K562 (cell line): ENCODE data around the gene SPAG17. TPM values are rescaled to one million over a fixed set of nuclear protein-coding genes. Genes with fewer than 3 reads are reported as not detected.
A peak's percentile ranks its signal among the peaks of the same experiment; 100 is the strongest.

ENCODE experiments used
- ATAC-seq: fragments of 200-7000 bp; cut with Tn5 transposase; 3 replicates; pipeline ENCODE4 v1.9.1; 2020; ENCODE audit warnings: moderate library complexity
- BruUV-seq: library from RNA; stranded (reverse); fragments of 400-500 nt; replicated peaks from 2 replicates; lab custom pipeline; 2021; lab: Mats Ljungman, UMichigan
- CTCF ChIA-PET: fragments of 300-600 bp; formaldehyde crosslinking; extraction: SDS; loops from one replicate; lab custom pipeline; 2021; ENCODE audit warnings: low intra/inter-chr PET ratio; lab: Yijun Ruan, JAX
- POLR2A ChIA-PET: fragments of 300-600, 350-650 bp; sonication (Branson Sonifier 250); formaldehyde crosslinking; extraction: SDS; loops from one replicate; lab custom pipeline; 2021; ENCODE audit warnings: antibody characterized with exemption, inconsistent platforms; lab: Yijun Ruan, JAX
- DNase-seq, 4 experiments: peaks; one replicate each; pipeline versions ENCODE4 v3.0.0 to v3.0.0-alpha.2; 2011 to 2018; ENCODE audit warnings: low spot score in 3 of 4, mixed read lengths in 3 of 4; ENCODE audit errors: extremely low read depth in 1 of 4
- FAIRE-seq: peaks from 2 replicates; lab custom pipeline; 2011; peaks lifted over from hg19 to GRCh38; lab: Jason Lieb, UNC
- H2AFZ ChIP-seq: 2 replicates; pipeline ENCODE4 v1.6.0; 2011; ENCODE audit warnings: low read depth, low read length, control low read depth, inconsistent platforms
- H3K27ac ChIP-seq: fragments of 200-600 bp; 3 replicates; pipeline ENCODE4 v1.8.0; 2011; ENCODE audit warnings: low read depth, mild to moderate bottlenecking, control low read depth, inconsistent platforms, low read length, moderate library complexity, mixed read lengths; ENCODE audit errors: extremely low read depth
- H3K27me3 ChIP-seq, 2 experiments: fragments of 300-600 bp in 1 of 2; 2 replicates in 1 of 2; 3 replicates in 1 of 2; pipeline versions ENCODE4 v1.6.0 to v1.8.0; 2011; ENCODE audit warnings: inconsistent platforms in 2 of 2, low read length in 2 of 2, mild to moderate bottlenecking in 1 of 2, mixed read lengths in 1 of 2, moderate library complexity in 1 of 2; ENCODE audit not compliant: control insufficient read depth in 2 of 2, insufficient read depth in 2 of 2
- H3K36me3 ChIP-seq: fragments of 300-600 bp; 3 replicates; pipeline ENCODE4 v1.8.0; 2011; ENCODE audit warnings: mild to moderate bottlenecking, low read length, inconsistent platforms; ENCODE audit not compliant: control insufficient read depth, insufficient read depth
- H3K4me1 ChIP-seq, 2 experiments: fragments of 200-600 bp in 1 of 2; replicated peaks in 1 of 2; 2 replicates in 1 of 2; 3 replicates in 1 of 2; pipeline versions ENCODE4 v1.5.1 to v1.8.0; 2011; ENCODE audit warnings: inconsistent platforms in 2 of 2, low read length in 2 of 2, mild to moderate bottlenecking in 1 of 2, mixed read lengths in 1 of 2, moderate library complexity in 1 of 2; ENCODE audit not compliant: control insufficient read depth in 2 of 2, insufficient read depth in 2 of 2
- H3K4me2 ChIP-seq: 2 replicates; pipeline ENCODE4 v1.6.1; 2011; ENCODE audit warnings: low read length, control low read depth, inconsistent platforms, mixed read lengths; ENCODE audit not compliant: insufficient read depth
- H3K4me3 ChIP-seq: fragments of 200-600 bp; sonication (generic), shearing (Covaris generic); 2 replicates; pipeline ENCODE4 v1.5.1; 2016; ENCODE audit warnings: control low read depth, inconsistent platforms
- H3K79me2 ChIP-seq: fragments of 200-600 bp; 3 replicates; pipeline ENCODE4 v1.8.0; 2011; ENCODE audit warnings: low read length, inconsistent platforms; ENCODE audit not compliant: control insufficient read depth, insufficient read depth
- H3K9ac ChIP-seq, 2 experiments: 2 replicates each; pipeline versions ENCODE4 v1.6.0 to v1.6.1; 2011; ENCODE audit warnings: low read depth in 2 of 2, low read length in 2 of 2, control low read depth in 1 of 2, inconsistent platforms in 1 of 2, mild to moderate bottlenecking in 1 of 2, mixed read lengths in 1 of 2; ENCODE audit not compliant: insufficient read depth in 1 of 2
- H3K9me1 ChIP-seq: one replicate; pipeline ENCODE4 v1.6.0; 2011; ENCODE audit warnings: inconsistent platforms, mild to moderate bottlenecking, low read length, moderate library complexity; ENCODE audit not compliant: control insufficient read depth, insufficient read depth
- H3K9me3 ChIP-seq: replicated peaks from 2 replicates; pipeline ENCODE4 v1.5.1; 2011; ENCODE audit warnings: low read depth, low read length, inconsistent platforms; ENCODE audit not compliant: control insufficient read depth, insufficient read depth
- H4K20me1 ChIP-seq: replicated peaks from 2 replicates; pipeline ENCODE4 v1.6.1; 2011; ENCODE audit warnings: low read length, inconsistent platforms, mixed read lengths; ENCODE audit not compliant: control insufficient read depth, insufficient read depth
- GATA2 ChIP-seq: sonication (generic); formaldehyde crosslinking; IDR thresholded peaks from 2 replicates; pipeline ENCODE4 v1.4.0; 2020; ENCODE audit warnings: mild to moderate bottlenecking, missing genetic modification reagents
- MCM3 ChIP-seq: fragments of 450-650 bp; IDR thresholded peaks from 2 replicates; pipeline ENCODE4 v1.6.1; 2016
- PRPF4 ChIP-seq: fragments of 200-400 bp; formaldehyde crosslinking; IDR thresholded peaks from one replicate; pipeline ENCODE4 v1.6.1; 2017; ENCODE audit warnings: low read length, low read depth, mild to moderate bottlenecking; ENCODE audit not compliant: insufficient read depth, poor library complexity, severe bottlenecking
- XRCC4 ChIP-seq: IDR thresholded peaks from one replicate; pipeline ENCODE4 v1.6.1; 2011; ENCODE audit not compliant: insufficient read depth, insufficient read length; ENCODE audit errors: extremely low read depth
- ZNF316 ChIP-seq: fragments of 450-650 bp; IDR thresholded peaks from 2 replicates; pipeline ENCODE4 v1.6.1; 2016
- ZNF717 ChIP-seq: fragments of 250-450 bp; sonication (Bioruptor Pico); IDR thresholded peaks from 2 replicates; pipeline ENCODE4 v1.5.0; 2021
- WGBS: fragments of 100-300 bp; shearing (Covaris generic); methylation state at CpG from one replicate; pipeline ENCODE4 v1.1.6; 2016; ENCODE audit warnings: low coverage, mixed read lengths; ENCODE audit not compliant: insufficient coverage; ENCODE audit errors: missing lambda C conversion rate; 5-methylcytosine and 5-hydroxymethylcytosine counted together
- in situ Hi-C: fragments of 300-500 bp; cut with MboI; formaldehyde crosslinking; loops from 4 replicates; pipeline ENCODE4 v1.15.0; 2018; ENCODE audit warnings: inconsistent platforms, mixed read lengths
- intact Hi-C: fragments of 100-400 bp; cut with micrococcal nuclease; formaldehyde crosslinking; loops from 2 replicates; pipeline ENCODE4 v1.14.2; 2022
- polyA plus RNA-seq, 8 experiments: library from polyadenylated mRNA; depleted of rRNA in 4 of 8; stranded (reverse) in 5 of 8; unstranded in 3 of 8; fragments of >200 nt; fragmentation: Nextera tagmentation in 2 of 8; fragmentation: Illumina TruSeq in 1 of 8; extraction: Ambion mirVana in 2 of 8; extraction: Trizol in 1 of 8; gene quantifications; 2 replicates each; pipeline versions ENCODE4 v1.2.1 to v1.2.3, GENCODE V29; 2011 to 2014; ENCODE audit warnings: inconsistent platforms in 1 of 8, missing spikeins in 1 of 8
- total RNA-seq, 7 experiments: library from RNA; depleted of rRNA in 6 of 7; stranded (reverse); fragments of >200 nt in 6 of 7; fragmentation: Illumina TruSeq in 2 of 7; extraction: Trizol in 2 of 7; gene quantifications; 2 replicates each; pipeline versions ENCODE4 v1.2.1 to v1.2.3, GENCODE V29; 2011 to 2021; ENCODE audit warnings: low replicate concordance in 1 of 7
- TF ChIP-seq, protein P1 (sequence below): fragments of 250-450 bp; sonication (Bioruptor Pico); IDR thresholded peaks from 2 replicates; pipeline ENCODE4 v1.9.0; 2021; ENCODE audit warnings: mild to moderate bottlenecking
- TF ChIP-seq, protein P2 (sequence below): fragments of 250-450 bp; sonication (Bioruptor Pico); IDR thresholded peaks from 2 replicates; pipeline ENCODE4 v1.5.0; 2021
- TF ChIP-seq, protein P3 (sequence below): fragments of 450-650 bp; IDR thresholded peaks from one replicate; pipeline ENCODE4 v1.6.1; 2018; ENCODE audit warnings: mild to moderate bottlenecking, moderate library complexity; ENCODE audit not compliant: partially characterized antibody
- TF ChIP-seq, protein P4 (sequence below): fragments of 450-650 bp; IDR thresholded peaks from 2 replicates; pipeline ENCODE4 v1.6.1; 2017; ENCODE audit warnings: mild to moderate bottlenecking, moderate library complexity

SPAG17 gene
- total and polyA plus RNA-seq, 9 of the 15 experiments (the other 6 are each of a cell fraction or from before 2014, with no cell fraction given) = 0.07 to 2.1 (median 1.5) TPM

DNA sequence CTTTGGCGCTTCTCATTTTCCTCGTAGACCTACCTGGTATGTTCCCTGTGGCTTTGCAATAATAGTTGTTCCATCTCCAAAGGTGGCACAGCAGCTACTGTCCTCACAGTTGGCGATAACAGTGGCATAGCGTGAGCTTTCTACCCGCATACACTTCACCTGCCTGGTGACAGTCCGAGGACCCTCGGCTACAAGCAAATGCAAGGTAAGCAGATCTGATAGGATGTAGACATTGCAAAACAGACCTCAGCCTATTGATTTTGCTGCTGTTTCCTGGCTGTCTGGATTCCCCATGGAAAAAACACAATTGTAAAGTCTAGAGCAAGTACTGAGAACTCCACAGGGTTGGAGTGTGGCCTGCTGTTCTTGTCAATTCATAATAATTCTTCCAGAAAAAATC is 177.0 kb downstream of the SPAG17 start:
- Histone ChIP-seq H3K4me3 (no peak overlapping the region), H2AFZ (no peak overlapping the region), H3K27ac (no peak overlapping the region), H3K36me3 (no peaks in the 10 kb centered on the region), H3K9ac (no peak overlapping the region), H3K79me2 (no peaks in the 10 kb centered on the region), H3K4me2 (no peak overlapping the region), H4K20me1 (no peaks in the 10 kb centered on the region), H3K4me1 (no peaks in the 10 kb centered on the region), H3K9me3 (no peaks in the 10 kb centered on the region), H3K9me1 (no peaks in the 10 kb centered on the region), H3K27me3 (peaks cover 4 to 5% of the 10 kb centered on the region in 2 experiments; a peak in 3 of 5 replicates)
- FAIRE-seq = no peak
- ChIA-PET POLR2A (interaction anchor here (1.2 kb wide), 1 partner anchor 10 kb away, joined by 5 read pairs; no protein-coding TSS in a partner anchor), CTCF (no interaction called here)
- ATAC-seq = no peak
- intact Hi-C loops = no loop called here
- BruUV-seq = no TSS peak
- TF ChIP-seq ZNF316 (peak; percentile 33; the same call in 1 of the 2 replicates), ZNF717 (CRISPR knock-in tag) (no peak), PRPF4 (no peak), GATA2 (CRISPR knock-in tag) (no peak)
- TF ChIP-seq, protein P1, sequence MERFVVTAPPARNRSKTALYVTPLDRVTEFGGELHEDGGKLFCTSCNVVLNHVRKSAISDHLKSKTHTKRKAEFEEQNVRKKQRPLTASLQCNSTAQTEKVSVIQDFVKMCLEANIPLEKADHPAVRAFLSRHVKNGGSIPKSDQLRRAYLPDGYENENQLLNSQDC (CRISPR knock-in tag) = no peak
- in situ Hi-C loops = no loop called here
- DNase-seq = no peak
- WGBS = under 1% methylated on average over 7 of the region's 7 CpGs

DNA sequence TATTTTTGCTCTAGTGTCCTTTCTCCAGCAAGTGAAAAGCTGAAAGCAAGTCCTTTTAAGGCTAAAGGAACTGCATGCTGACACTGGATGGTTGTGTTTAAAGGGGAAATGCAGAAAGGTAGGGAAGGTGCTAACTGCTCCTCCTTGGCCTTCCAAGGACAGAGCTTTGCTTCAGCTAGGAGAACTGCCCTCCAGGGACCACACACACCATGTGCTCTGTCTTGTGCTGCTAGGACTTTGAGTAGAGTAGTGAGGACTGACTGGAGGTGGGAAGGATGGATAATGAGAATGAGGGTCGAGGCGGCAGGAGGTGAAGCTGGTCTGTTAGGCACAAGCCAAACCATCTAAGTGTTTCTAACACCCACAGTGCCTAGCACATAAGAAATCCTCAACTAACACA is 177.6 kb downstream of the SPAG17 start:
- FAIRE-seq (no peak), ATAC-seq (no peak), DNase-seq (no peak)
- no peak overlapping the region for H3K9ac ChIP-seq
- intact Hi-C loops (no loop called here), in situ Hi-C loops (no loop called here)
- H3K9me3 ChIP-seq = no peaks in the 10 kb centered on the region
- no peaks in the 10 kb centered on the region for H4K20me1 ChIP-seq
- BruUV-seq = no TSS peak
- H3K27ac ChIP-seq = no peak overlapping the region
- 0% methylated on average over 2 of the region's 2 CpGs for WGBS
- no peaks in the 10 kb centered on the region for H3K79me2 ChIP-seq
- no peak overlapping the region for H2AFZ ChIP-seq
- no peak overlapping the region for H3K4me3 ChIP-seq
- no peaks in the 10 kb centered on the region for H3K4me1 ChIP-seq
- no peak overlapping the region for H3K4me2 ChIP-seq
- no peaks in the 10 kb centered on the region for H3K9me1 ChIP-seq
- peaks cover 0 to under 1% of the 10 kb centered on the region in 2 experiments; a peak in 1 of 5 replicates for H3K27me3 ChIP-seq
- TF ChIP-seq XRCC4 = no peak
- TF ChIP-seq, protein P2, sequence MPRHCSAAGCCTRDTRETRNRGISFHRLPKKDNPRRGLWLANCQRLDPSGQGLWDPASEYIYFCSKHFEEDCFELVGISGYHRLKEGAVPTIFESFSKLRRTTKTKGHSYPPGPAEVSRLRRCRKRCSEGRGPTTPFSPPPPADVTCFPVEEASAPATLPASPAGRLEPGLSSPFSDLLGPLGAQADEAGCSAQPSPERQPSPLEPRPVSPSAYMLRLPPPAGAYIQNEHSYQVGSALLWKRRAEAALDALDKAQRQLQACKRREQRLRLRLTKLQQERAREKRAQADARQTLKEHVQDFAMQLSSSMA (CRISPR knock-in tag) = no peak
- TF ChIP-seq, protein P3, sequence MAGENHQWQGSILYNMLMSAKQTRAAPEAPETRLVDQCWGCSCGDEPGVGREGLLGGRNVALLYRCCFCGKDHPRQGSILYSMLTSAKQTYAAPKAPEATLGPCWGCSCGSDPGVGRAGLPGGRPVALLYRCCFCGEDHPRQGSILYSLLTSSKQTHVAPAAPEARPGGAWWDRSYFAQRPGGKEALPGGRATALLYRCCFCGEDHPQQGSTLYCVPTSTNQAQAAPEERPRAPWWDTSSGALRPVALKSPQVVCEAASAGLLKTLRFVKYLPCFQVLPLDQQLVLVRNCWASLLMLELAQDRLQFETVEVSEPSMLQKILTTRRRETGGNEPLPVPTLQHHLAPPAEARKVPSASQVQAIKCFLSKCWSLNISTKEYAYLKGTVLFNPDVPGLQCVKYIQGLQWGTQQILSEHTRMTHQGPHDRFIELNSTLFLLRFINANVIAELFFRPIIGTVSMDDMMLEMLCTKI = no peak
- no peak for TF ChIP-seq MCM3
- TF ChIP-seq, protein P4, sequence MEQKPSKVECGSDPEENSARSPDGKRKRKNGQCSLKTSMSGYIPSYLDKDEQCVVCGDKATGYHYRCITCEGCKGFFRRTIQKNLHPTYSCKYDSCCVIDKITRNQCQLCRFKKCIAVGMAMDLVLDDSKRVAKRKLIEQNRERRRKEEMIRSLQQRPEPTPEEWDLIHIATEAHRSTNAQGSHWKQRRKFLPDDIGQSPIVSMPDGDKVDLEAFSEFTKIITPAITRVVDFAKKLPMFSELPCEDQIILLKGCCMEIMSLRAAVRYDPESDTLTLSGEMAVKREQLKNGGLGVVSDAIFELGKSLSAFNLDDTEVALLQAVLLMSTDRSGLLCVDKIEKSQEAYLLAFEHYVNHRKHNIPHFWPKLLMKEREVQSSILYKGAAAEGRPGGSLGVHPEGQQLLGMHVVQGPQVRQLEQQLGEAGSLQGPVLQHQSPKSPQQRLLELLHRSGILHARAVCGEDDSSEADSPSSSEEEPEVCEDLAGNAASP = no peak
- POLR2A ChIA-PET = interaction anchor here (1.0 to 1.2 kb wide), 2 partner anchors 11 to 17 kb away, joined by 3 to 5 read pairs; no protein-coding TSS in a partner anchor
- CTCF ChIA-PET = no interaction called here
- no peaks in the 10 kb centered on the region for H3K36me3 ChIP-seq
